Fibroblast of lung (primary cell): ENCODE results near the gene TSSK3. TPM values are rescaled to one million over a fixed set of nuclear protein-coding genes. Genes with fewer than 3 reads are reported as not detected.

Experiments used
- DNase-seq, 2 donors: peaks; one replicate each; pipeline versions ENCODE4 v3.0.0 to v3.0.0-alpha.2; 2010; ENCODE audit warnings: low read depth in 2 of 2
- H2AFZ ChIP-seq: 2 replicates; pipeline ENCODE4 v1.5.1; 2012; ENCODE audit warnings: low read length, control low read depth, inconsistent platforms
- H3K27ac ChIP-seq: 2 replicates; pipeline ENCODE4 v1.5.1; 2011; ENCODE audit warnings: low read length, control low read depth; ENCODE audit not compliant: insufficient read depth
- H3K27me3 ChIP-seq: 2 replicates; pipeline ENCODE4 v1.5.1; 2011; ENCODE audit warnings: mild to moderate bottlenecking, low read length; ENCODE audit not compliant: control insufficient read depth, insufficient read depth
- H3K36me3 ChIP-seq: 2 replicates; pipeline ENCODE4 v1.5.1; 2011; ENCODE audit warnings: low read length; ENCODE audit not compliant: control insufficient read depth, insufficient read depth
- H3K4me1 ChIP-seq: 2 replicates; pipeline ENCODE4 v1.5.1; 2011; ENCODE audit warnings: low read length; ENCODE audit not compliant: control insufficient read depth, insufficient read depth; ENCODE audit errors: extremely low read depth
- H3K4me2 ChIP-seq: 2 replicates; pipeline ENCODE4 v1.5.1; 2011; ENCODE audit warnings: low read length, control low read depth; ENCODE audit not compliant: insufficient read depth; ENCODE audit errors: extremely low read depth
- H3K4me3 ChIP-seq, 4 experiments: fragments of 200-600 bp in 1 of 4; sonication (generic) in 1 of 4; replicated peaks in 1 of 4; 2 replicates each; pipeline ENCODE4 v1.5.1; 2011 to 2016; ENCODE audit warnings: low read length in 4 of 4, low read depth in 3 of 4, mild to moderate bottlenecking in 3 of 4, control low read depth in 2 of 4, inconsistent platforms in 1 of 4, mixed read lengths in 1 of 4; ENCODE audit not compliant: insufficient read depth in 1 of 4; ENCODE audit errors: control extremely low read depth in 1 of 4
- H3K79me2 ChIP-seq: 2 replicates; pipeline ENCODE4 v1.5.1; 2012; ENCODE audit warnings: mild to moderate bottlenecking, low read length, inconsistent platforms; ENCODE audit not compliant: control insufficient read depth, insufficient read depth
- H3K9ac ChIP-seq: 2 replicates; pipeline ENCODE4 v1.5.1; 2011; ENCODE audit warnings: mild to moderate bottlenecking, low read length, control low read depth; ENCODE audit not compliant: insufficient read depth
- H3K9me3 ChIP-seq: 2 replicates; pipeline ENCODE4 v1.5.1; 2012; ENCODE audit warnings: low read depth, low read length; ENCODE audit not compliant: control insufficient read depth, insufficient read depth
- H4K20me1 ChIP-seq: 2 replicates; pipeline ENCODE4 v1.5.1; 2011; ENCODE audit warnings: low read length; ENCODE audit not compliant: control insufficient read depth, insufficient read depth; ENCODE audit errors: extremely low read depth
- EZH2 ChIP-seq: IDR thresholded peaks from 2 replicates; pipeline ENCODE4 v1.5.1; 2012; ENCODE audit warnings: low read length, control low read depth, mild to moderate bottlenecking; ENCODE audit errors: missing control alignments
- polyA plus RNA-seq, 2 donors: library from polyadenylated mRNA; depleted of rRNA in 1 of 2; stranded (reverse) in 1 of 2; unstranded in 1 of 2; fragments of >200 nt; gene quantifications; 2 replicates each; pipeline ENCODE4 v1.2.1, GENCODE V29; 2011 to 2012; ENCODE audit warnings: missing spikeins in 1 of 2
- total RNA-seq: library from RNA; depleted of rRNA; stranded (reverse); fragments of >200 nt; gene quantifications from 2 replicates; pipeline ENCODE4 v1.2.1, GENCODE V29; 2014
- TF ChIP-seq, protein P1 (sequence below), 2 donors: IDR thresholded peaks in 1 of 2; conservative IDR thresholded peaks in 1 of 2; 1 replicate in 1 of 2; 2 replicates in 1 of 2; pipeline ENCODE4 v1.5.1; 2011 to 2012; ENCODE audit warnings: low read length in 2 of 2, control low read depth in 1 of 2, inconsistent platforms in 1 of 2, low read depth in 1 of 2, mild to moderate bottlenecking in 1 of 2

Gene TSSK3
- total and polyA plus RNA-seq, 2 donors (not counting 1 experiment from before 2014, with no cell fraction given) = 0.50 to 0.58 TPM

DNA sequence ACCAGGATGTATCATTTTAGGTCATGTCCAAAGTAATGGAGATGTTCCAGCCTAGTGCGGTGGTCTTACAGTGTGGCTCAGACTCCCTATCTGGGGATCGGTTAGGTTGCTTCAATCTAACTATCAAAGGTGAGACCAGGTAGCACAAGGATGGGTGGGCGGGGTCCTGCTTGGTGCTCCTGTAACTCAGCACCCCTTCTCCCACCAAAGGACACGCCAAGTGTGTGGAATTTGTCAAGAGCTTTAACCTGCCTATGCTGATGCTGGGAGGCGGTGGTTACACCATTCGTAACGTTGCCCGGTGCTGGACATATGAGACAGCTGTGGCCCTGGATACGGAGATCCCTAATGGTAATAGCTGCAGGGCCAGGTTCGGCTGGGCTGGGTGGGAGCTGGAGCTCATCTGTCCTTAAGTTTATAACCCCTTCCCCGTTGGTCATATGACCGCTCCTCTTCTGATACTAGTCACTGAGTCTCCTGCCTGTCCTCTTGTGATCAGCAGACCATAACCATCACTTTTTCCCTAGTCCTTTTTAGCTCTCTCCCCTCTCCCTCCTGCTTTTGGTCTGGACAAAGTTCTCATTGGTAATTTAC lies 31.7 kb upstream of the TSSK3 start:
- H4K20me1 ChIP-seq = no peaks in the 10 kb centered on the region
- H3K4me3 ChIP-seq = no peak overlapping the region
- no peak for TF ChIP-seq EZH2
- TF ChIP-seq, protein P1, sequence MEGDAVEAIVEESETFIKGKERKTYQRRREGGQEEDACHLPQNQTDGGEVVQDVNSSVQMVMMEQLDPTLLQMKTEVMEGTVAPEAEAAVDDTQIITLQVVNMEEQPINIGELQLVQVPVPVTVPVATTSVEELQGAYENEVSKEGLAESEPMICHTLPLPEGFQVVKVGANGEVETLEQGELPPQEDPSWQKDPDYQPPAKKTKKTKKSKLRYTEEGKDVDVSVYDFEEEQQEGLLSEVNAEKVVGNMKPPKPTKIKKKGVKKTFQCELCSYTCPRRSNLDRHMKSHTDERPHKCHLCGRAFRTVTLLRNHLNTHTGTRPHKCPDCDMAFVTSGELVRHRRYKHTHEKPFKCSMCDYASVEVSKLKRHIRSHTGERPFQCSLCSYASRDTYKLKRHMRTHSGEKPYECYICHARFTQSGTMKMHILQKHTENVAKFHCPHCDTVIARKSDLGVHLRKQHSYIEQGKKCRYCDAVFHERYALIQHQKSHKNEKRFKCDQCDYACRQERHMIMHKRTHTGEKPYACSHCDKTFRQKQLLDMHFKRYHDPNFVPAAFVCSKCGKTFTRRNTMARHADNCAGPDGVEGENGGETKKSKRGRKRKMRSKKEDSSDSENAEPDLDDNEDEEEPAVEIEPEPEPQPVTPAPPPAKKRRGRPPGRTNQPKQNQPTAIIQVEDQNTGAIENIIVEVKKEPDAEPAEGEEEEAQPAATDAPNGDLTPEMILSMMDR (conservative IDR thresholded peaks at IDR 0.05 in 1 of 2, IDR thresholded peaks at IDR 0.05 in 1 of 2; ENCODE audit: low read depth in 1 of 2, low read length in 2 of 2) = no peak
- H2AFZ ChIP-seq = no peak overlapping the region
- peaks cover 2% of the 10 kb centered on the region for H3K4me1 ChIP-seq
- no peak overlapping the region for H3K4me2 ChIP-seq
- H3K9me3 ChIP-seq = no peaks in the 10 kb centered on the region
- no peaks in the 10 kb centered on the region for H3K27me3 ChIP-seq
- peaks cover 11% of the 10 kb centered on the region for H3K36me3 ChIP-seq
- peaks cover 5% of the 10 kb centered on the region for H3K79me2 ChIP-seq
- no peak overlapping the region for H3K27ac ChIP-seq
- no peak overlapping the region for H3K9ac ChIP-seq
- DNase-seq = no peak

DNA sequence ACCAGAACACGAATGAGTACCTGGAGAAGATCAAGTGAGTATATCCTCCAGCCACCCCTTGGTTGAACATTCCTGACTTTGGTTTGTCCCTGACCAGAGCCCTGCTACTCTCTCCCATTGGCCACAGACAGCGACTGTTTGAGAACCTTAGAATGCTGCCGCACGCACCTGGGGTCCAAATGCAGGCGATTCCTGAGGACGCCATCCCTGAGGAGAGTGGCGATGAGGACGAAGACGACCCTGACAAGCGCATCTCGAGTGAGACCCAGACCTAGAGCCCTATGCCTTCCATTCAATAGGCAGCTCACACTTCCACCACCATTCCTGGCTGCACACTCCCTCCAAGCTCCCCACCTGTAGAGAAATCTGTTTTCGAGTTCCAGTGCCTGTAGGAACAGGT lies 30.8 kb upstream of the TSSK3 start:
- H3K27me3 ChIP-seq = no peaks in the 10 kb centered on the region
- H3K9ac ChIP-seq = no peak overlapping the region
- H3K4me2 ChIP-seq = no peak overlapping the region
- H3K27ac ChIP-seq = no peak overlapping the region
- H4K20me1 ChIP-seq = no peaks in the 10 kb centered on the region
- H3K4me1 ChIP-seq = peaks cover 2% of the 10 kb centered on the region
- no peak for DNase-seq
- H3K4me3 ChIP-seq = no peak overlapping the region
- peaks cover 11% of the 10 kb centered on the region for H3K36me3 ChIP-seq
- peaks cover 5% of the 10 kb centered on the region for H3K79me2 ChIP-seq
- H3K9me3 ChIP-seq = no peaks in the 10 kb centered on the region
- H2AFZ ChIP-seq = no peak overlapping the region
- no peak for TF ChIP-seq EZH2
- TF ChIP-seq, protein P1 (conservative IDR thresholded peaks at IDR 0.05 in 1 of 2, IDR thresholded peaks at IDR 0.05 in 1 of 2; ENCODE audit: low read depth in 1 of 2, low read length in 2 of 2) = no peak

DNA sequence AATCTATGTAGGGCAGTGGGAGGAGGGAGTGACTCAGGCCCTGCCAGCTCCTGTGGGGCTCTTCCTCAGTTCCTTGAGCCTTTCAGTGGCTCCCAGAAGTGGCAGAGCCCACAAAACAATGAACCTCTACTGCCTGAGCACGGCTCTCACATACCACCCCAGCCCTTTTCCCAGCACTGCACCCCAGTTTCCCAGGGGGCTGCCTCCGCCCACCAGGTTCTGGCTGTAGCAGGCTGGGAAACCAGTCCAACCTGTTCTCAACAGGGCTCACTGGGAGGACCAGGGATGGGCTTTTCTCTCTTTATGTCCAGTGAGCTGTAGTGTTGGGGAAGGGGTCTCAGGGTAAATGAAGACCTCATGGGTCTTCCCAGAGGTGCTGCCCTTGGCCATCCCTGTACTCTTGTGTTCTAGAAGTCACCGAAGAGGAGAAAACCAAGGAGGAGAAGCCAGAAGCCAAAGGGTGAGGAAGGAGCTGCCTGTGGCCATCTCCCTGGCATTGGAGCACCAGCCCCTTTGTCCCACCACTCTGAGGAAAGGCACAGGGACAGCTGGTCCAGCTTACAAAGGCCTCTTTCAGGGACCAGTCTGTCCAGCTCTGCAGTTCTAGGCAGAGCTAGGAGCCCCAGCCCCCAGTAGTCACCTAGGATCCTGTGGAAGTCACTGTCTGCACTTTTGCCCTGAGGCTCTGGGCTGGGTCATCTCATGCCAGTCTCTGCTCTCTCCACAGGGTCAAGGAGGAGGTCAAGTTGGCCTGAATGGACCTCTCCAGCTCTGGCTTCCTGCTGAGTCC lies 29.9 kb upstream of the TSSK3 start:
- TF ChIP-seq EZH2 = no peak
- H3K4me2 ChIP-seq = no peak overlapping the region
- H4K20me1 ChIP-seq = no peaks in the 10 kb centered on the region
- peaks cover 5% of the 10 kb centered on the region for H3K4me1 ChIP-seq
- H3K9ac ChIP-seq = no peak overlapping the region
- H3K79me2 ChIP-seq = peaks cover 5% of the 10 kb centered on the region
- DNase-seq = no peak
- no peak overlapping the region for H3K27ac ChIP-seq
- no peaks in the 10 kb centered on the region for H3K9me3 ChIP-seq
- peaks cover 5% of the 10 kb centered on the region for H3K36me3 ChIP-seq
- H3K4me3 ChIP-seq = no peak overlapping the region
- peaks cover 3% of the 10 kb centered on the region for H3K27me3 ChIP-seq
- no peak overlapping the region for H2AFZ ChIP-seq
